Measurements from ENCODE around the gene NAV2.

The NAV2 gene

DNA sequence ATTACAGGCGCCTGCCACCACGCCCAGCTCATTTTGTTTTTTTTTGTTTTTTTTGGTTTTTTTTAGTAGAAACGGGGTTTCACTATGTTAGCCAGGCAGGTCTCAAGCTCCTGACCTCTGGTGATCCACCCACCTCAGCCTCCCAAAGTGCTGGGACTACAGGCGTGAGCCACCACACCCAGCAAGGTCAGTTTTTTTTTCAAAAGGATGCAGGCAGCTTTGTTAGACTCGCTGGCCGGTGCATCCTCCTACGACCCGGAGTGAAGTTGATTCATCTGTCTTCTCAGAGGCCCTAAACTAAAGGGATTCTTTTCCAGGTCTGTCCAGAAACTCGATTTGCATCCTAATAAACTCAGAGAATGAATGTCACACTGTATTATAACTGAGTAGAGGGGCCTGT lies 265.3 kb downstream of the NAV2 start:
- DNase-seq (ENCODE audit: low read depth): no peak

DNA sequence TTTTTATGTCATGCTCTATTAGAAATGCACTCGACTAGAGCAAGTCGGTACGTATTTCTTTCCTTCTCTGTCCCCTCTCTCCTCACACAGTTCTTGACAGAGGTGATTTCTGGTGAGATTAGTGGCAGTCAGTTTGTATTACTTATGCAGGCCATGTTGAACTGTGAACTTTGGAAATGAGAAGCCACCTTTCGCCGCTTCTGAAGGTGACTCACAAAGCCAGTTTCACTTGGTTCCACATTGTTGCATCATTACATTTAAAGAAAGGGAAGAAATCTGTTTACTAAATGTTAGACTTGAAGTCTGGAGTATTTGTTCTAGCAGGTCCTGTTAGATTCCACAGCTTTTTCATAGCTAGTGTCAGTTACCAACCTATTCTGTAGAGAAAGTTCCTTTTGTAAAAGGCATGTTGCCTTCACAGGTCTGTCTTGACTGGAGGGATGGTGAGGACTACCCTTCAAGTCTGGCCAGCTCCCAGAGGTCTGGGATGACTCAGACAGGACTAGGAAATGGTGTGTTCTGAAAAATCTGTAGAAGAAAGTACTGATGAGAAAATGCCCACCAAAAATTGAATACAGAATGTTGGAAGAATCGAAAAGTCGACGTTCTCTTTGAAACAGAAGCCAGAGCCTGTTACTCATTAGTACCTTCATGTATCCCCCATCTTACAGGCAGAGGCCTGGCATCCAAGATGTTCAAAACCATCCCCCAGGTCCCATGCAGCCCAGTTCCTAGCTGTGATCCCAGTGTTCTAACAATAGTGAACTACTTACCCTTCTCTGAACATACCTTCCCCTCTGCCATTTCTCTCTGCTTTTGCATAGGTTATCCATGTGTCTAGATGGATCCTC lies 266.3 kb downstream of the NAV2 start:
- peak; percentile 62 for DNase-seq (ENCODE audit: low read depth)

DNA sequence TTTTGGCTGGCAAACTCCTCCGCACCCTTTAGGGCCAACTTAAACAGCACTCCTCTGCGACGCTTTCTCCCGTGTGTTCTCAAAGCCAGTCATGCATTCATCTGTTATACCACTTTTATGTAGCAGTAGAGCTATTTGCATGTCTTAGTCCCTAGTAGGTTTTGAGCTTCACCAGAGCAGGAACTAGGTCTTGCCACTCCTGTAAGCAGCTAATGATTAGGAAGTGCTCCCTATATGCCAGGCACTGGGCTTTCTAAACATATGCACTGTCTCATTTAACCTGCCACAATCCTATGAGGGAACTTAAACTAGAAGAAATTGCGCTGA lies 266.8 kb downstream of the NAV2 start:
- DNase-seq (ENCODE audit: low read depth): no peak

DNA sequence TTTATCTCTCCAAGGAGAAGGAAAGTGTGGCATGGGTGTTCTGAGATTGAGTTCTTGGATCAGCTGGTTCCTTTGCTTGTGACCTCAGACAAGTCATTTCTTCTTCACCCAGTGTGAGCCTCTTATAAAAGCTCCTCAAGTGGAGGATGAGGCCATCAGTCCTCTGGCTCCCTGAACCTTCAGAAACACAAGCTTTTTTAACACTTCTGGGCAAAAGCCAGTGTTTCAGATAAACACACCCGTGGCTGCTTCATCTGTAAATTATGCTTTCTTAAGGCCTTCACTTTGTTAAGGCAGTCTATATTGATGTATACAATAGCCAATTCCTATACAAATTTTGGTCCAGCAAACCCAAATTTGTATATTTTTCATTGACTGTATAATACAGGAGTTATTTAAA lies 267.8 kb downstream of the NAV2 start:
- no peak for DNase-seq (ENCODE audit: low read depth)

DNA sequence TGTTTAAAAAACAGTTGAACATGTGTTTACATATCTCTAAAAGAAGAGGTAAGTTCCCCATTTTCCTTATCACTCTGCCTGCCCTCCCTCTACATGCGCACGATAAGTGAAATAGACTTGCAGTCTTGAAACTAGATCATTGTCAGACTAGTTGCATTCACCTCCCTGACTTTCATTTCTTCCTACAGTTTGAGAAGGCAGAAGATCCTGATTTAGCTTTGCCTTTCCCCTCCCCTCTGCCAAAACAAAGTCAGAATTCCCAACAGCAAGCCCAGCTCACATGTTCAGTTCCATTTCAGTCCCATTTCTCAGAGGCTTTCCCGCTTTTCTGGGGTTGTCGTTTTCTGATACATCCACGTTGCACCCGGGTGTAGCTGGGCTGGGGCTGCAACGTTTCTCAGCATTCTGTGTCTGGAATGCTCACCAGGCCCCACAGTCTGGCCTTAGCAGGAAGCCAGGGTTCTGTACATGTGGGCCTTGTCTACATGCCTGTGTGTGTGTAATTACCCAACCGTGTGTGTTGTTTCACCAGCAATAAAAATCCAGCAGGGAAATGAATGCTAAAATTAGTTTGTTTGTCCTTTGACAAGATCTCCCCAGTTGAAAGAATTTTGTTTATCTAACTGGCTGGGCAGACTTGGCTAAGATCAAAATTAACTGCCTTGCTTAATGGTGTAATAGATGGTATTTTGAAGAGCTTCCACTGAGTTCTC lies 268.5 kb downstream of the NAV2 start:
- DNase-seq (ENCODE audit: low read depth): no peak

DNA sequence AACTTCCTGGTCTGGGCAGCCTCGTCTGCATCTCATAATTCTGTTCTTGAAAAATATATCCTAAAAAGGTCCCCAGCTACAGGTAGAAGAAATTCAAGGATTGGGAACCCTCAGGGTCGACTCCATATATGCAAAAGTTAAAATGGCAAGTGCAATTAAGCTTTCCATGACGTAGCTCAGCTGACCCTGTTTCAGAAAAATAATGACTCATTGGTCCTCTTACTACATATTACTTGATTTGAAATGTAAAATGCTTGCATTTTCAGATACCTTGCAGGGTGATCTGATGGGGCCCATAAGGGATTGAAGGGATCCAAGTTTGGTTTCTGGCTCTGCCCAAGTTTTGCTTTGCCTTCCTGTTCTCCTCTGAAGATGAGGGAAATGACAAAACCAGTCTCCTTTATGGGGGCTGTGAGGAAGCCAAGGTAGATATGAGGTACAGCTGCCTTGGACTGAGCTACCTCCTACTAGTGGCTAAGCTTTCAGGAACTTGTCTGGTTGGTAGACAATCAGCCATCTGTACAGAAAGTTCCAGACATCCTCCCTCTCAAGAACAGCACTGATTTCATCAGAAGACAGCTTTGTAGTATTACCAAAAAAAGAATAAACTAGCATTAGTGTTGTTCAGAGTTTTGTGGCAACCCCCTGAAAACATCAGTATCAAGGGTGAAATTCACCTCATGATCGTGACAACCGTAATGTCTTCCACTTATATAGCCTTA lies 270.3 kb downstream of the NAV2 start:
- no peak for DNase-seq (ENCODE audit: low read depth)

DNA sequence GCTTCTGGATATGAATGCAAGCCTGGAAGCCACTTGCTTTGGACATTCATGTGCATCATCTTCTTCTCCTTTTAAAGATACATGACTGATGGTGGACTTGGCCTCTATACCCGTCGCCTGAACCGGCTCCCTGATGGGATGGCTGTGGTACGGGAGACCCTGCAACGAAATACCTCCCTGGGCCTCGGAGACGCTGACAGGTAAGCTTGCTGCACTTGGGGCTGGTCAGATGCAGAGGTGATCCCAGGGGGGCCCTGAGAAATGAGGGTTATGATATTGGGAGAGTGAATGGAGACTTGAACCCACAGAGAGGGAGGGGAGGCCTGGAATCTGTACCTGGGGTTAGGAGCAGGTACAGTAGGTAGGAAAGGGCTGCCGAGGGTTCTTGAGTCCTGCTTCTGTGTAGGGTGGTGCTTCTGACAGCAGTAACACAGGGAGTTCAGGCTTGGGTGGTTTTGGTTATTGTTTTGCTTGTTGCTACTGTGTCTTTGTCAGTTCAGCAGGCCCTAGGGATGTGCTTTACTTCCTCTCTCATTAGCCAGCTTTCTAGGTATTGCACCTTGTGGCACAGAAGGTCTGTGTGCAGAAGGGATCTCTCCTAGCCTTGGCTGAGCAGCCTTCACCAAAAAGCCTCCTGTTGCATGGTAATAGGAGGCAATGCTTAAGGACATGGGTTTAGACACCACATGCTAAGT lies 271.6 kb downstream of the NAV2 start:
- DNase-seq (ENCODE audit: low read depth): no peak

DNA sequence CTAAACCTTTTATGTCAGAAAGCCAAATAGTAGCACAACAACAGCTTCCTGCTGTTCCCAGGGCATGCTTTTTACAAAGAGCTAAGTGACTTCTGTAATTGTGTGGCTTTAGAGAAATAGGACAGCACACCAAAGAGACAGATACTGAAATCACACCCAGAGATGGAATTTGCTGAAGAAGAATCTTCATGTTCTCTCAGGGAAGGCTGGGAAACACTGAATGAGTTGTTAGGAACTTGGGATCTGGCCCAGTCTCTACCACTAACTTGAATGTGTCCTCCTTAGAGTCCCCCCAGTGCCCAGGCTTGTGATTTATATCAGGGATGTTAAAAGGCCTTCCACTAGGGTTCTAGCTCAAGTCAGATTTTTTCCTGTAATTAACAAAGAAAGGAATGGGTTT lies 272.5 kb downstream of the NAV2 start:
- no peak for DNase-seq (ENCODE audit: low read depth)

DNA sequence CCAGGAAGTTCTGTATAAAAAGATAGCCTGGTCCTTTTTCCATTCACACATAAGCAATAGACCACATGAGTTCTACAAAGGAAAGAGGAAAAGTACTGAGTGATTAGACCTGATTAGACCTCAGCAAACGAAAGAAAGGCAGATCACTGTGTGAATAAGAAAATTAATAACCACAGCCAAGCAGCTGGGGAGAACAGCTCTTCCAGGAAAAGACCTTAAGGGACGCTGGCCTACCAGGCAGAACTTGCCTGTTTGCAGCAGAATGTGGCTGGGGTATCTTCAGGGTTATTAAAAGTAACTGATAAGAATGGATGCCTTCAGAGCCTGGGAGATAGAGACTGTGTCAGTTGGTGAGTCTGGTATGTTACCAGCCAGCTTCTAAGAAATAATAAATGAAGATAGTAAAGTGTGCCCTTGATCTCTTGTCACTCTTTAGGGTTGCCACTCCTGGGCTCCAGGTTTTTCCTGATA lies 274.7 kb downstream of the NAV2 start:
- no peak for DNase-seq (ENCODE audit: low read depth)

DNA sequence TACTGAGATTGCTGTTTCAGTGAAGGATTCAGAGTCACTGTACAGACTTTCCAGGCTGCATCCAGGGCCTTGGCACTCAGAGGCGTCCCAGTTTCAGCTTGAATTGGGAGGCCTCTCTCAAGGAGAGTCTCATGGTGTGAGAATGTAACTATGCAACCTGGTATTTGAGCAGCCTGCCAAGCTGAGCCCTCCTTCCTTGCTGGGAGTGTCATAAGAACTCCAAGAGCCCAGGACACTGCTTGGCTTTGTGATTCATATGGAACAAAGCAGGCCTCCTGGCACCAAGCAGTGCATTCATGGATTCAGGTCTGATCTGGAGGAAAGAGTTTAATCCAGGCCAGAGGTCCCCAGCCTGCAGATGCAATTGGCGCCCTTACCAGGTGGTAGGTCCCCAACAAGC lies 276.0 kb downstream of the NAV2 start:
- DNase-seq (ENCODE audit: low read depth): peak; percentile 63

DNA sequence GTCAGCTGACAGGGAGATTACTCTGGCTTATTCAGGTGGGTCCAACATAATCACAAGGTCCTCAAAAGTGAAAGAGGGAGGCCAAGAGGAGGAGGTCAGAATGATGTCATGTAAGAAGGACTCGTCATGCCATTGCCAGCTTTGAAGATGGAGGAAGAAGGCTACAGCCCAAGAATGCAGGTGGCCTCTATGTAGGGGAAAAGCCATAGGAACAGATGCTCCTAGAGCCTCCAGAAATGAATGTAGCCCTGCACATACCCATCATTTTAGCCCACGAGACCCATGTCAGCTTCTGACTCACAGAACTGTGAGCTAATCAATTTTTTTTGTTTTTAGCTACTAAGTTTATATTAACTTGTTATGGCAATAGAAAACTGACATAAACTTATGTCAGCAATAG lies 276.6 kb downstream of the NAV2 start:
- no peak for DNase-seq (ENCODE audit: low read depth)

DNA sequence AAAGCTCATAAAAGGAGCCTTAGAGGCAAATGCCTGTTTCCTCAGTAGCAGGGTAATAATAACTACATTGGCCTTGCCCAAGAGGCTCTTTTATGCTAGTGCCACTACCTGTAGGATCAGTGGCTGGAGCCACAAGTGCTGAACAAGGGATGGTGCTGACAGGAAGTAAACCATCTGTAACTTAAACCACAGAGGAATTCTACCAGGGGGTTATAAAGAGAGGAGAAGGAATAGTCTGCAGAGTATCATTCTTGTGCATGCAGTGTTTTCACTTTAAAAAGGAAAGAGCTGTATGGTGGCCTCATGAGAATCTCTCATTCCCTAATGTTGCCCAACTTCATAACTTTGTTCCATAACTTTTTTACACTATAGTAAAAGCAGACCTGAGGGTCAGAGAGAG lies 279.5 kb downstream of the NAV2 start:
- DNase-seq (ENCODE audit: low read depth): no peak

DNA sequence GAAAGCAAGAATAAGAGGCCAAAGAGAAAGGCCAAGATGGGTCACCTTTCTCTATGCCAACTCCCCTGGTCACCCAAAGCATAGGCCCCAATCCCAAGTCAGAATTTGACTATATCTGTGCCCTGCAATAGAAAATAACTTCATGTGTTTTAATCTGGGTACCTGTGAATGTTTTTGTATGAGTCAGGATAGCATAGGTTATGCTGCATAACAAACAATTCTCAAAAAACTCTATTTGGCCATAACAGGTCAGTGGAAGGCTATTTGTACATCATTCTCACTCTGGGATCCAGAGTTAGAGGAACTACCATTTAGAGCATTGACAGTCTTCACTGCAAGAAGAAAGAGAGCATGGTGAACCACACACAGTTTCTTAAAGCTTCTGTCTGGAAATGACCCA lies 280.4 kb downstream of the NAV2 start:
- DNase-seq (ENCODE audit: low read depth): no peak

DNA sequence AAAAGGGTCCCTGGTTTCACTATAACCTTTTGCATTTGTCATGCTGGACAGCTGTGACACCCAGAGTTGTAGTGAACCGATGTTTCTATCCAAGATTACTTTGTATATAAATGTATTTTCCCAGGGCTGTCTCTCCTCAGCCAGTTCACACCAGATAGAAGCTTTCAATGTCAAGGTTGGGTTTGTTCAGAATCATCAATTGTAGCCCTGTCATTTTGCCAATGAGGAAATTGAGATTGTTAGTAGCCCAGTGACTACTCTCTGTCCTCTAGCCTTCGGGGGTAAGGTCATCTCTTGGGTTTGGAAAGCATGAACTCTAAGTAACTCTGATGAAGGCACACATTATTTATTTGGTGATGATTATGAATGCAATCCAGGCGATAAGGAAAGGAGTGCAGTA lies 282.0 kb downstream of the NAV2 start:
- DNase-seq (ENCODE audit: low read depth): no peak

DNA sequence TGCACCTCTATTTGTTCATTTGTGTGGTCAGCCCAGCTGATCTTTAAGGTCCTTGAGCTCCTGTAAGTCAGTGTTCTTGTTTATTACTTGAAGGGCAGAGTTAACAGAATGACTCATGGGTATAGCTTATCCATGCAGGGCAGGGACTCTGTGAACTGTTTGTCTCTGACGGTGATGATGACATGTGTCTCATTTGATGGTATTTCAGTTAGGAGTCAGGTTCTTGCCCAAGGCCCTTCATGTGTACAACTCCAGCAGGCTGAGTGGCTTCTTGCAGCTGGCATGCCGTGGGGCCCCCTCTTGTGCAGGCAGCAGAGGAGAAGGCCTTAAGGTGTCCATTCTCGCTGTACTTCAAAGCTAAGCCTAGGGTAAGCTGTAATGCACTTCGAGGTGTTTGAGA lies 282.5 kb downstream of the NAV2 start:
- DNase-seq (ENCODE audit: low read depth): peak; percentile 33

DNA sequence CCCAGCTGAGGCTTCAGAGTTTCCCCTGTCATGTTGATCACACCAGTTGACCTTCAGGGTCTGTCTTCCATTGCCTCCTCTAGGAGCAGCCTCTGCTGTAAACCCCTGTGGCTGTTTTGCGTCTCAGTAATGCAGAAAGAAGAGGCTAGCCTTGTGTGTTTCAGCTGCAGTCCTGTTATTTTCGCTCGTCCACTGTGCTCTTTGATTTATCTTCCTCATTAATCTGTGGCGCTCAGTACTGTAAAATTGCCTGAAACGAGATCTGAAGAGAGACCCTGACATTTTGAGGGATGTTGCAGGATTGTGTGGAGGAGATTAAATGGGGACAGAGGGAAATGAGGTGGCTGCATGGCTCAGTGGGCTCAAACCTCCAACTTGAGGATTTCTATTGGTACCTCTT lies 283.9 kb downstream of the NAV2 start:
- DNase-seq (ENCODE audit: low read depth): no peak

DNA sequence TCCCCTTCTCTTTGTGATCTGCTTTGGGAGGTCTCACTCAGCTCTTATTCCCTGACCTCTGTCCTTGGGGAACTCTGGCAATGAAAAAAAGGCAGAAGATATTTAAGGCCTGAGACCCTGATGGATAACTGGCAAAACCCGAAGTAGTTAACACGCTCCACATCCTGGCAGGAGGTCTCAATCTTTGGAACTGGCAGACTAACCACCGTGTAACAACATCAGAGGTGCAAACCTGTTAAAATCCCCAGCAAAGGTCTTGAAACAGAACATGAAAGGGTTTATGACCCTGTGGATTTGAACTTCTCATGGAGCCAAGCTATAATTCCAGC lies 287.3 kb downstream of the NAV2 start:
- no peak for DNase-seq (ENCODE audit: low read depth)

DNA sequence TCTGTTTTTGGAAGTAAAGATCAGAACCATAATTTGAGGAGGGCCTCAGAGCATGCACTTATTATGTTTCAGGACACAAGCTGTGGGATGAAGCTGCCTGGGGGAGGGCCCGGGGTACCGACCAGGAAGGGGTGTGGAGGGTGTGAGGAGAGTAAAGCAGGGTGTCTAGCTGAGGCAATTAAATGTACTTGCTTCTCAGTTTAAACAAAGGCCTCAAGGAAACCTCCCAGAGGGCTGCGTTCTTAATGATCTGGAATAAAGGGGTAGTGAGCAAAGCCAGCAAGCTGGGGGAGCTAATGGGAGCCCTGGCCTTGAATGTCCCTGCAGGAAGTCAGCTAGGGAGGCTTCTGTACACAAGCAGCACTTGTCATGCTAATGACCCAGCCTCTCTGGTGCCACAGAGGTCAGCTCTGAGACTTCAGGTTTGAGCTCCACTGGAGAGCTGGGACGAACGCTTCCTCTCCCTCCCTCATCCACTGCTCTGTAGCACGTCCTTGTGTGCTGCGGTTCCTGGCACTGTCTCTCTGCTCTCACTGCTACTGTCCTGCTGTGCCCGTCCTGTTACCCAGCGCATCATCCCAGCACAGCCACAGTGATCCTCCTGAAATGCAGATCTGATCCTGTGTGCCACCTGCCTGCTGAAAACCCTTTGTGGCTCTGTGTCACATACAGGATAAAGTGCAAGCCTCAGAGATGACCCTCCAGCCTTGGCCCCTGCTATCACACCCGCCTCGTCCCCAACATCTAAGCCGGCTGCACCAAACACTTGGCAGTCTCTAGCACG lies 287.9 kb downstream of the NAV2 start:
- no peak for DNase-seq (ENCODE audit: low read depth)

DNA sequence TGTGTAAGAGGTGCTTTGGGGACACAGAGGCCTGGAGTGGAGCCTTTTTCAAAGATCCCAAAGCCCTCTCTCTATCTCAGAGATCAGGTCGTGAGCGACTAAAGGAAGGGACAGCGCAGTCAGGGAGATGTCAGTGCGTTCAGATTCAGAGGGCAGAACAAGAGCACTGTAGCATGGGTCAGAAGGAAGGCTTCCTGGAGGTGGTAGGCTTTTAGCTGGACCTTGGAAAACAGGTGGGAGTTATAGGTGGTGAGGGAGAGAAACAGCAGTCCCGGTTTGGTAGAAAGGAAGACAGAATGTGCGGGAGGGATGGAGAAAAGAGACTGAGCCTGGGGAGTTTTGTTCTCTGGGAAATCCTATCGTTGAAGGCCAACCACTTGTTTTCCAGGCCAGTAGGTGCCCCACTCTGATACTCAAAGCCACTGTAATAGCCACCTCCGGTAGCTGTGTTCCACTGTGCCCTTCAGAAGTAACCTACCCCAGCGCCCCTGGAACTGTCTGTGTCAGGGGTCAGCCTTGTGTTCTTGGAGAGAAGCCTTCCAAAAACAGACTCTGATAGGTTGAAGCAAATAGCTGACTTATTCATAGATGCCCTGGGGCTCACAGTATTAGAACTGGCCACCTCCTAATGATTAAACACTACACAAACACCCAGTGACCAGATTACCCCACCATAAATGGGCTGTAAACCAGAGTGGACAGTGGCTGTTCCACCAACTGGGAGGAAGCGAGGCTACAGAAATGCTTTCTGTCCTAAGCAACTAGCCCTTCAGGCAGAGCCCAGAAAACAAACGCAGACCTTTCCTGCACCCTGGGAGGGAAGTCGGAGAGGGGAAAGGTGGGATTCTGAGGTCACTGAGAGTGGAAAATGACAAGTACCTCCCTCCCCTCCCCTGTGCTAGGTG lies 289.9 kb downstream of the NAV2 start:
- DNase-seq (ENCODE audit: low read depth): no peak

DNA sequence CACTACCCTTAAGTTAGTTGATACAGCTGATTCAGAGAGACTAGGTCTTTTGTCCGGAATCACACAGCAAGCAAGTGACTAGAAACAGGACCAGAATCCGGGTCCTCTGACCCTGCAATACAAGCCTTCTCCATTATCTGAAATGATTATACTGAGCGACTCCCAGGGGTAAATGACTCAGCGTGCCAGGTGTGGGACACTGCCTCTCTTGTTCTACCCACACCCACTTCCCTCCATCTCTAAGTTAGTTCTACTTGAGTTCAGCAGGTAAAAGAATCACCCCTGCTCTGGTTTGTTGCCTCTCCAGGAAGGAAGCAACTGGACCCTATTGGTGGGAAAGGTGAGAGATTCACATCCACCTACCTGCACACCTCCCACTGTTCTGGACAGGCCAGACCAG lies 290.7 kb downstream of the NAV2 start:
- no peak for DNase-seq (ENCODE audit: low read depth)

DNA sequence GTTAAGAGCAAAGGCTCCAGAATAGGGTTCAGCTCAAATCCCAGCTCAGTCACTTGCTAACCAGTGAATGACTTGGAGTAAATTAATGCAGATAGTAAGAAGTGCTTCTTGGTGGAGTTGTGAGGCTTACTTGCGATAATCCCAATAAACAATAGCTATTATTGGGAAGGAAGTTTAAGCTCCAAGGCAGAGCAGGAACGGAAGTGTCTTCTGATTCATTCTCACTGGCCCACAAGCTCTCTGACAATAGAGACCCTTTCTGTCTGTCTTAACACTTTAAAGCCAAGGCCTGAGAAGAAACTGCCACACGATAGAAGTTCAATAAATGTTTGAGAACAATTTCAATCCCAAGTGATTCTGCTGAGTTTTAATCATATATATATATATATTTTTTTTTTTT lies 292.2 kb downstream of the NAV2 start:
- no peak for DNase-seq (ENCODE audit: low read depth)
